ENCODE results near the gene ZNF777. TPM values are rescaled to one million over a fixed set of nuclear protein-coding genes. Genes with fewer than 3 reads are reported as not detected.

The ZNF777 gene
- total and polyA plus RNA-seq, 8 donors, result 9.3 to 14.0 (median 11.9) TPM

DNA sequence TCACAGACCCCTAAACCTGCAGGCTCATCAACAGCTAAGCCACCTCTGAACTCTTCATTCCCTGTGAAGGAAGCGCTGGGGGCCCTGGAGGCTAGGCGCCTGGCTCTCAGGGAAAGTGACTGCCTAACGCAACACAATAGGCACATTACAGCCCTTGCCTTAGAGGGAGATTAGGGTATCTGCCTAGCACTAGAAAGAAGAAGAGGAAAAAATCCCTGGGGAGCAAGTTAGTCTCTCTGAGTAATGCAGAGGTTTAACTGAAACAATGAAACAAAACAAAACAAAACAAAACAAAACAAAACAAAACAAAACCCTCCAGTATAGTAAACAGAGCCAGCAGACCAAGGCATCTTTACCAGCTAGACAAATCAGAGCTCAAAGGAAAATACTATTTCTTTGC is 2.6 kb downstream of the ZNF777 start:
- Histone ChIP-seq H3K36me3 (peaks cover 0 to 38% of the 10 kb centered on the region in 2 donors), H3K9me3 (no peaks in the 10 kb centered on the region), H3K27me3 (peaks cover 0 to 29% of the 10 kb centered on the region in 2 donors), H3K4me1 (peaks cover 4 to 23% of the 10 kb centered on the region in 2 donors), H3K27ac (no peak overlapping the region), H3K4me3 (no peak overlapping the region)
- DNase-seq, result no peak
- intact Hi-C loops (cut with DNase I), result no loop called here
- ATAC-seq, result no peak
- TF ChIP-seq, protein P1, sequence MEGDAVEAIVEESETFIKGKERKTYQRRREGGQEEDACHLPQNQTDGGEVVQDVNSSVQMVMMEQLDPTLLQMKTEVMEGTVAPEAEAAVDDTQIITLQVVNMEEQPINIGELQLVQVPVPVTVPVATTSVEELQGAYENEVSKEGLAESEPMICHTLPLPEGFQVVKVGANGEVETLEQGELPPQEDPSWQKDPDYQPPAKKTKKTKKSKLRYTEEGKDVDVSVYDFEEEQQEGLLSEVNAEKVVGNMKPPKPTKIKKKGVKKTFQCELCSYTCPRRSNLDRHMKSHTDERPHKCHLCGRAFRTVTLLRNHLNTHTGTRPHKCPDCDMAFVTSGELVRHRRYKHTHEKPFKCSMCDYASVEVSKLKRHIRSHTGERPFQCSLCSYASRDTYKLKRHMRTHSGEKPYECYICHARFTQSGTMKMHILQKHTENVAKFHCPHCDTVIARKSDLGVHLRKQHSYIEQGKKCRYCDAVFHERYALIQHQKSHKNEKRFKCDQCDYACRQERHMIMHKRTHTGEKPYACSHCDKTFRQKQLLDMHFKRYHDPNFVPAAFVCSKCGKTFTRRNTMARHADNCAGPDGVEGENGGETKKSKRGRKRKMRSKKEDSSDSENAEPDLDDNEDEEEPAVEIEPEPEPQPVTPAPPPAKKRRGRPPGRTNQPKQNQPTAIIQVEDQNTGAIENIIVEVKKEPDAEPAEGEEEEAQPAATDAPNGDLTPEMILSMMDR (IDR thresholded peaks at IDR 0.05), result no peak

GRCh38 chr7:149457766-149458165 is 3.1 kb downstream of the ZNF777 start:
- DNase-seq, result no peak
- peaks cover 0 to 29% of the 10 kb centered on the region in 2 donors for H3K27me3 ChIP-seq
- intact Hi-C loops (cut with DNase I), result no loop called here
- peaks cover 0 to 42% of the 10 kb centered on the region in 2 donors for H3K36me3 ChIP-seq
- TF ChIP-seq, protein P1 (IDR thresholded peaks at IDR 0.05), result no peak
- H3K27ac ChIP-seq, result no peak overlapping the region
- ATAC-seq, result no peak
- peaks cover 4 to 23% of the 10 kb centered on the region in 2 donors for H3K4me1 ChIP-seq
- H3K9me3 ChIP-seq, result no peaks in the 10 kb centered on the region
- H3K4me3 ChIP-seq, result no peak overlapping the region

DNA sequence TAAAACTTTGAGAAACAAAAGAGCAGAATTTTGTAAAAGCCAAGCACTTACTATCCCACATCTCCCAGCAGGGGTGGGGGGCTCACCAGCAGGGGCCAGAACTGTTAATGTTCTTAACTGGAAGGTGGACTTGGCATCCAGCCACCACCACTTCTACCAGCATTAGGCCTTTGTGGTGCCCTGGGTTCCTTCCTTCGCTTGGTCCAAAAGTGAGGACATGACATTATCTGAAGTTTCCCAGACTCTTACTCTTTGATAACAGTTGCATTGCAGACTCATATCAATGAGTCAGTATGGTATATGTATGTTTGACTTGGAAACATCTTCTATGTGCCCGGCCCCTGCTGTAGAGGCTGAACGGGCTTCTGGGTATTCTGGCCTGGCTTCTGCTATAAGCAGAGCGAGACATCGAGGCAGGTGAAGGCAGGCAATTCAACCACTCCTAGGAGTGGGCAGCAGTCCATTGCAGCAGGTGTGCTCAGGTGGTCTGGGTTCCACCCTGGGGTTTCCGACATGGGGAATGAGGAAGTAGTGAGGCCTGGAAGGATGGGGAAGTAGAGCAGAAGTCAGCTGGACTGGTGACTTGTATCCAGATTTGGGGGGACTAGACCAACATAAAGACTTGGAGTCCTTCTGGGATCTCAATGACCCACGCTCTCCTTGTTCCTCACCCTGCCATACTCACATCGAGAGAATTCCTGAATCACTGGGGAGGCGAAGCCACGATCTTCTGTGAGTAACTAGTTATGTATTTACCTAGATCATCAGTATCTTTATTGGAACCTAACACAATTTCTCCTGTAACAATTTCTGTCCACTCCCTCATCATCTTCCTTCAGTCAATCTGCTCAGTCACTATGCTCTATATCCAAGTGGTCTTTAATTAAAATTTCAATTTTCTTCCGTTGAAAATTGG is 4.1 kb downstream of the ZNF777 start:
- no peak for ATAC-seq
- intact Hi-C loops (cut with DNase I), result no loop called here
- Histone ChIP-seq H3K4me3 (no peak overlapping the region), H3K27ac (no peak overlapping the region), H3K4me1 (peaks cover 4 to 23% of the 10 kb centered on the region in 2 donors), H3K36me3 (peaks cover 0 to 44% of the 10 kb centered on the region in 2 donors), H3K9me3 (no peaks in the 10 kb centered on the region), H3K27me3 (peaks cover 0 to 24% of the 10 kb centered on the region in 2 donors)
- no peak for DNase-seq
- TF ChIP-seq, protein P1 (IDR thresholded peaks at IDR 0.05), result no peak

DNA sequence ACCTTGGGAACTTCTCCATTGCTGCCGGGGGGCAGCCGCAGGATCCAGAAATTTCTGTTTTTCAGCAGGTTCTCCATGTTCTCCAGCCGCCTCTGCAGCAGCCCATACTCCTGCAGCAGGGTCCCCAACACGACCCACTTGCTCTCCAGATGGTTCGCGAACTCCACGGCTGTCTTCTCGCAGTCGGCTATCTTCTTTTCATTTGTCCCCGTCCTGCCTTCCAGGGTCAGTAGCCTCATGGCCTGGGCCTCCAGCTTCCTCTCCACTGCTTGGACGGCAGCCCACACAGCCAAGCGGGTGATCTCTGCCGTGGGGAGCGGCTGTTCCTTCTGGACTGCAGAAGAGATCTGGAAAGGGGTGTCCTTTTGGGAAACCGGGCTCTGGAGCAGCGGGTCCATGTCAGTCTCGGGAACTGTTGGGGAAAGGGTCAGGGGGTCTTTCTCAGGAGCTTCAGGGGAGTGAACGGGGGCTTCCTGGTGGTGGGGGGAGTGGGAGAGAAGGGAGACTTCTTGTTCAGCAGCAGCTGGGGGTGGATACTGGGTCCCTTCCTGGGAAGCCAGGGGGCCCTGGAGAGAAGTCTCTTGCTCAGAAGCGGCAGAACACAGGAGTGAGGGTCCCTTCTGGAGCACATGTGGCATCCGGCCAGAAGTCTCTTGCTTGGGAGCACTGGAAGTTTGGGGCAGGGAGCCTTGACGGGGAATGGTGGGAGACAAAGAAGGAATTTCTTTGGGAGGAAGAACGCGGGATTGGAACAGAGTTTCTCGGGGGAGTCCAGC is 5.5 kb downstream of the ZNF777 start:
- Histone ChIP-seq H3K27me3 (peaks cover 0 to 10% of the 10 kb centered on the region in 2 donors), H3K4me1 (peaks cover 4 to 15% of the 10 kb centered on the region in 2 donors), H3K36me3 (peaks cover 0 to 56% of the 10 kb centered on the region in 2 donors), H3K27ac (no peak overlapping the region), H3K4me3 (no peak overlapping the region), H3K9me3 (no peaks in the 10 kb centered on the region)
- TF ChIP-seq, protein P1 (IDR thresholded peaks at IDR 0.05), result no peak
- intact Hi-C loops (cut with DNase I), result no loop called here
- DNase-seq (no peak), ATAC-seq (no peak)

DNA sequence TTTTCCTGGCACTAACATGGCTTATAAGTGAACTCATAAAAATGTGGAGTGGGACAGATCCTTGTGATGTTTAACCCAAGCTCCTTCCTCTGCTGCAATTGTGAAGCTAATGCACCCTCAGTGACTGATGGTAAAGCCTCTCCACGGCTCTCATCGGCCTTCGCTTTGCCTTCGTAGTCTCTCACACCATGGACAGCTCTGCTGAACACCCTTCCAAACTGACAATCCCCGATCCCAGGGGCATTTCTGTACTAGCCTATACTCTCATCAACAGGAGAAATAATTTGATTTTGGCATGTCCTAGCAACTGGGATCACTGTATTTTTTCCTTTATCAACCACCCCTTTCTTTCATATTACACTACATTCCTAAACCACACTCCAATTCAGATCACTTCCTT is 6.1 kb downstream of the ZNF777 start:
- Histone ChIP-seq H3K4me1 (peaks cover 4 to 15% of the 10 kb centered on the region in 2 donors), H3K36me3 (peaks cover 0 to 62% of the 10 kb centered on the region in 2 donors), H3K27me3 (peaks cover 0 to 9% of the 10 kb centered on the region in 2 donors), H3K4me3 (no peak overlapping the region), H3K9me3 (no peaks in the 10 kb centered on the region), H3K27ac (no peak overlapping the region)
- TF ChIP-seq, protein P1 (IDR thresholded peaks at IDR 0.05), result no peak
- no peak for DNase-seq
- intact Hi-C loops (cut with DNase I), result no loop called here
- no peak for ATAC-seq

All from left lung (tissue), 10 donors.